K562 (cell line): Measurements from ENCODE around the gene CSKMT. TPM values are rescaled to one million over a fixed set of nuclear protein-coding genes. Genes with fewer than 3 reads are reported as not detected.

ENCODE experiments used
- CREM ChIP-seq: IDR thresholded peaks from 2 replicates; pipeline ENCODE4 v1.6.1; 2014; ENCODE audit warnings: antibody characterized with exemption, low read depth
- FOXJ3 ChIP-seq: sonication (generic); formaldehyde crosslinking; IDR thresholded peaks from 2 replicates; pipeline ENCODE4 v1.4.0; 2020; ENCODE audit warnings: mild to moderate bottlenecking, missing genetic modification reagents
- HDAC2 ChIP-seq: fragments of 450-650 bp; IDR thresholded peaks from 2 replicates; pipeline ENCODE4 v1.6.1; 2016; ENCODE audit warnings: mild to moderate bottlenecking
- POLR2G ChIP-seq: fragments of 200-400 bp; formaldehyde crosslinking; IDR thresholded peaks from 2 replicates; pipeline ENCODE4 v1.6.1; 2017; ENCODE audit warnings: low read depth, mild to moderate bottlenecking, antibody characterized with exemption, low read length, moderate library complexity
- ZC3H8 ChIP-seq: fragments of 450-650 bp; IDR thresholded peaks from 2 replicates; pipeline ENCODE4 v1.6.1; 2017
- ZNF146 ChIP-seq: IDR thresholded peaks from one replicate; pipeline ENCODE4 v1.6.1; 2018; ENCODE audit warnings: missing compliant biosample characterization; ENCODE audit not compliant: unreplicated experiment
- ZNF174 ChIP-seq: fragments of 250-450 bp; sonication (Bioruptor Pico); IDR thresholded peaks from 2 replicates; pipeline ENCODE4 v1.4.0; 2020; ENCODE audit warnings: mild to moderate bottlenecking
- ZNF274 ChIP-seq: IDR thresholded peaks from 2 replicates; pipeline ENCODE4 v1.6.1; 2011; ENCODE audit warnings: low read depth, mild to moderate bottlenecking, low read length, moderate library complexity, borderline replicate concordance
- ZNF561 ChIP-seq: fragments of 450-650 bp; formaldehyde crosslinking; conservative IDR thresholded peaks from 2 replicates; pipeline ENCODE4 v1.4.0; 2020; ENCODE audit warnings: mild to moderate bottlenecking, moderate library complexity
- ZZZ3 ChIP-seq: fragments of 450-650 bp; IDR thresholded peaks from 2 replicates; pipeline ENCODE4 v1.6.1; 2016; ENCODE audit warnings: antibody characterized with exemption, mild to moderate bottlenecking, moderate library complexity
- polyA plus RNA-seq, 8 experiments: library from polyadenylated mRNA; depleted of rRNA in 4 of 8; stranded (reverse) in 5 of 8; unstranded in 3 of 8; fragments of >200 nt; fragmentation: Nextera tagmentation in 2 of 8; fragmentation: Illumina TruSeq in 1 of 8; extraction: Ambion mirVana in 2 of 8; extraction: Trizol in 1 of 8; gene quantifications; 2 replicates each; pipeline versions ENCODE4 v1.2.1 to v1.2.3, GENCODE V29; 2011 to 2014; ENCODE audit warnings: inconsistent platforms in 1 of 8, missing spikeins in 1 of 8
- total RNA-seq, 7 experiments: library from RNA; depleted of rRNA in 6 of 7; stranded (reverse); fragments of >200 nt in 6 of 7; fragmentation: Illumina TruSeq in 2 of 7; extraction: Trizol in 2 of 7; gene quantifications; 2 replicates each; pipeline versions ENCODE4 v1.2.1 to v1.2.3, GENCODE V29; 2011 to 2021; ENCODE audit warnings: low replicate concordance in 1 of 7
- TF ChIP-seq, protein P1 (sequence below): sonication (generic); formaldehyde crosslinking; IDR thresholded peaks from 2 replicates; pipeline ENCODE4 v1.8.0; 2022; ENCODE audit warnings: missing genetic modification reagents, mild to moderate bottlenecking, borderline replicate concordance
- TF ChIP-seq, protein P2 (sequence below): fragments of 450-650 bp; IDR thresholded peaks from 2 replicates; pipeline ENCODE4 v1.6.1; 2017; ENCODE audit warnings: antibody characterized with exemption, mild to moderate bottlenecking
- TF ChIP-seq, protein P3 (sequence below), 3 experiments: fragments of 200-800 bp in 1 of 3; fragments of 250-450 bp in 1 of 3; fragments of 450-650 bp in 1 of 3; sonication (Bioruptor Pico) in 1 of 3; sonication (Bioruptor generic) in 1 of 3; formaldehyde crosslinking in 1 of 3; IDR thresholded peaks; 2 replicates each; pipeline versions ENCODE4 v1.6.1 to v1.8.0; 2016 to 2022; ENCODE audit warnings: mild to moderate bottlenecking in 2 of 3, missing genetic modification characterization in 2 of 3, missing compliant biosample characterization in 1 of 3, moderate library complexity in 1 of 3
- TF ChIP-seq, protein P4 (sequence below): fragments of 450-650 bp; IDR thresholded peaks from 2 replicates; pipeline ENCODE4 v1.6.1; 2014; ENCODE audit warnings: low read depth, mild to moderate bottlenecking, moderate library complexity, borderline replicate concordance

CSKMT gene
- total and polyA plus RNA-seq, 9 of the 15 experiments (the other 6 are each of a cell fraction or from before 2014, with no cell fraction given), result 10.3 to 108 (median 27.2) TPM

DNA sequence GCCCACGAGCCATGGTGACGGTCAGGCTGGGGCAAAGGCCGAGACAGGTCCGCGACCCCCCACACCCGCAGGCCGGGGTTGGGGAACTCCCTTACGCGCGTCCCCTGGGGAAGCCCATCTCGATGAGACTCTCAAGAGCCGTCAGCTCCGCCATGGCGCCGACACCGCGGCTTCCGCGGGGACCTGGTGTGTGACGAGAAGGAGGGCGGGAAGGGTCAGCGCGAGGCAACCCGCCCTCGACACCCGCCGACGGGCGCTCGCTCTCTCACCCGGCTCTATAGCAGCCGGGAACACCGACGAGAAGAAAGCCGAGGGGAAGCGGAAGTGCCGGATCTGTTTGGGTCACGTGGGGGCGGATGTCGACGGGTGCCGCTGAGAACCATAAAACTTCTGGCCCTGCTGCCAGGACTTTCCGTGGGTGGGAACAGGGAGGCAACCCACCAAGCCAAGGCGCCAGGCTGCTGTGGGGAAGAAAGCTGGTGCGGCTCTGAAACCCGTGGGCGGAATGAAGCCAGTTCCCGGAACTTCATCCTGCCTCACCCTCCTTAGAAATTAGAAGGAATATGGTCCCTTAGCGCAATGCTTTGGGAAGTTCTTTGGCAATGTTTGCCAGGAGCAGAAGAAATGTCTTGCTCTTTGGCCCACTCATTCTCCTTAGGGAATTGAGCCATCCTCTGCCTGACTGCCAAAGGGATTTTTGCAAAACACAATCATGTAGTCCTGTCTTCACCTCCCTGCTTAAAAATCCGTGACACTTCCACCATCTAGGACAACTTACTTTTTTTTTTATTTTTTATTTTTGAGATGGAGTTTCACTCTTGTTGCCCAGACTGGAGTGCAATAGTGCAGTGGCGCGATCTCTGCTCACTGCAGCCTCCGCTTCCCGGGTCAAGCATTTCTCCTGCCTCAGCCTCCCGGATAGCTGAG lies 13.9 kb downstream of the CSKMT start, which contains the start of gene UBXN1 (continued):
- TF ChIP-seq, protein P1, sequence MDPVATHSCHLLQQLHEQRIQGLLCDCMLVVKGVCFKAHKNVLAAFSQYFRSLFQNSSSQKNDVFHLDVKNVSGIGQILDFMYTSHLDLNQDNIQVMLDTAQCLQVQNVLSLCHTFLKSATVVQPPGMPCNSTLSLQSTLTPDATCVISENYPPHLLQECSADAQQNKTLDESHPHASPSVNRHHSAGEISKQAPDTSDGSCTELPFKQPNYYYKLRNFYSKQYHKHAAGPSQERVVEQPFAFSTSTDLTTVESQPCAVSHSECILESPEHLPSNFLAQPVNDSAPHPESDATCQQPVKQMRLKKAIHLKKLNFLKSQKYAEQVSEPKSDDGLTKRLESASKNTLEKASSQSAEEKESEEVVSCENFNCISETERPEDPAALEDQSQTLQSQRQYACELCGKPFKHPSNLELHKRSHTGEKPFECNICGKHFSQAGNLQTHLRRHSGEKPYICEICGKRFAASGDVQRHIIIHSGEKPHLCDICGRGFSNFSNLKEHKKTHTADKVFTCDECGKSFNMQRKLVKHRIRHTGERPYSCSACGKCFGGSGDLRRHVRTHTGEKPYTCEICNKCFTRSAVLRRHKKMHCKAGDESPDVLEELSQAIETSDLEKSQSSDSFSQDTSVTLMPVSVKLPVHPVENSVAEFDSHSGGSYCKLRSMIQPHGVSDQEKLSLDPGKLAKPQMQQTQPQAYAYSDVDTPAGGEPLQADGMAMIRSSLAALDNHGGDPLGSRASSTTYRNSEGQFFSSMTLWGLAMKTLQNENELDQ (CRISPR knock-in tag), result no peak
- TF ChIP-seq ZNF146 (CRISPR knock-in tag), result no peak
- TF ChIP-seq, protein P2, sequence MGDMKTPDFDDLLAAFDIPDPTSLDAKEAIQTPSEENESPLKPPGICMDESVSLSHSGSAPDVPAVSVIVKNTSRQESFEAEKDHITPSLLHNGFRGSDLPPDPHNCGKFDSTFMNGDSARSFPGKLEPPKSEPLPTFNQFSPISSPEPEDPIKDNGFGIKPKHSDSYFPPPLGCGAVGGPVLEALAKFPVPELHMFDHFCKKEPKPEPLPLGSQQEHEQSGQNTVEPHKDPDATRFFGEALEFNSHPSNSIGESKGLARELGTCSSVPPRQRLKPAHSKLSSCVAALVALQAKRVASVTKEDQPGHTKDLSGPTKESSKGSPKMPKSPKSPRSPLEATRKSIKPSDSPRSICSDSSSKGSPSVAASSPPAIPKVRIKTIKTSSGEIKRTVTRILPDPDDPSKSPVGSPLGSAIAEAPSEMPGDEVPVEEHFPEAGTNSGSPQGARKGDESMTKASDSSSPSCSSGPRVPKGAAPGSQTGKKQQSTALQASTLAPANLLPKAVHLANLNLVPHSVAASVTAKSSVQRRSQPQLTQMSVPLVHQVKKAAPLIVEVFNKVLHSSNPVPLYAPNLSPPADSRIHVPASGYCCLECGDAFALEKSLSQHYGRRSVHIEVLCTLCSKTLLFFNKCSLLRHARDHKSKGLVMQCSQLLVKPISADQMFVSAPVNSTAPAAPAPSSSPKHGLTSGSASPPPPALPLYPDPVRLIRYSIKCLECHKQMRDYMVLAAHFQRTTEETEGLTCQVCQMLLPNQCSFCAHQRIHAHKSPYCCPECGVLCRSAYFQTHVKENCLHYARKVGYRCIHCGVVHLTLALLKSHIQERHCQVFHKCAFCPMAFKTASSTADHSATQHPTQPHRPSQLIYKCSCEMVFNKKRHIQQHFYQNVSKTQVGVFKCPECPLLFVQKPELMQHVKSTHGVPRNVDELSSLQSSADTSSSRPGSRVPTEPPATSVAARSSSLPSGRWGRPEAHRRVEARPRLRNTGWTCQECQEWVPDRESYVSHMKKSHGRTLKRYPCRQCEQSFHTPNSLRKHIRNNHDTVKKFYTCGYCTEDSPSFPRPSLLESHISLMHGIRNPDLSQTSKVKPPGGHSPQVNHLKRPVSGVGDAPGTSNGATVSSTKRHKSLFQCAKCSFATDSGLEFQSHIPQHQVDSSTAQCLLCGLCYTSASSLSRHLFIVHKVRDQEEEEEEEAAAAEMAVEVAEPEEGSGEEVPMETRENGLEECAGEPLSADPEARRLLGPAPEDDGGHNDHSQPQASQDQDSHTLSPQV, result peak; percentile 73; the same call in 1 of the 2 replicates
- peak; percentile 73 for TF ChIP-seq CREM
- no peak for TF ChIP-seq ZNF174 (CRISPR knock-in tag)
- TF ChIP-seq HDAC2, result peak; percentile 46; the same call in 1 of the 2 replicates
- TF ChIP-seq ZC3H8, result no peak
- TF ChIP-seq ZZZ3, result no peak
- TF ChIP-seq, protein P3, sequence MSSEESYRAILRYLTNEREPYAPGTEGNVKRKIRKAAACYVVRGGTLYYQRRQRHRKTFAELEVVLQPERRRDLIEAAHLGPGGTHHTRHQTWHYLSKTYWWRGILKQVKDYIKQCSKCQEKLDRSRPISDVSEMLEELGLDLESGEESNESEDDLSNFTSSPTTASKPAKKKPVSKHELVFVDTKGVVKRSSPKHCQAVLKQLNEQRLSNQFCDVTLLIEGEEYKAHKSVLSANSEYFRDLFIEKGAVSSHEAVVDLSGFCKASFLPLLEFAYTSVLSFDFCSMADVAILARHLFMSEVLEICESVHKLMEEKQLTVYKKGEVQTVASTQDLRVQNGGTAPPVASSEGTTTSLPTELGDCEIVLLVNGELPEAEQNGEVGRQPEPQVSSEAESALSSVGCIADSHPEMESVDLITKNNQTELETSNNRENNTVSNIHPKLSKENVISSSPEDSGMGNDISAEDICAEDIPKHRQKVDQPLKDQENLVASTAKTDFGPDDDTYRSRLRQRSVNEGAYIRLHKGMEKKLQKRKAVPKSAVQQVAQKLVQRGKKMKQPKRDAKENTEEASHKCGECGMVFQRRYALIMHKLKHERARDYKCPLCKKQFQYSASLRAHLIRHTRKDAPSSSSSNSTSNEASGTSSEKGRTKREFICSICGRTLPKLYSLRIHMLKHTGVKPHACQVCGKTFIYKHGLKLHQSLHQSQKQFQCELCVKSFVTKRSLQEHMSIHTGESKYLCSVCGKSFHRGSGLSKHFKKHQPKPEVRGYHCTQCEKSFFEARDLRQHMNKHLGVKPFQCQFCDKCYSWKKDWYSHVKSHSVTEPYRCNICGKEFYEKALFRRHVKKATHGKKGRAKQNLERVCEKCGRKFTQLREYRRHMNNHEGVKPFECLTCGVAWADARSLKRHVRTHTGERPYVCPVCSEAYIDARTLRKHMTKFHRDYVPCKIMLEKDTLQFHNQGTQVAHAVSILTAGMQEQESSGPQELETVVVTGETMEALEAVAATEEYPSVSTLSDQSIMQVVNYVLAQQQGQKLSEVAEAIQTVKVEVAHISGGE (CRISPR knock-in tag; IDR thresholded peaks at IDR 0.05), result peak; percentile 47 to 95 (median 63); a peak in 4 of 6 replicates
- peak; percentile 94 for TF ChIP-seq POLR2G
- TF ChIP-seq FOXJ3 (CRISPR knock-in tag), result no peak
- TF ChIP-seq, protein P4, sequence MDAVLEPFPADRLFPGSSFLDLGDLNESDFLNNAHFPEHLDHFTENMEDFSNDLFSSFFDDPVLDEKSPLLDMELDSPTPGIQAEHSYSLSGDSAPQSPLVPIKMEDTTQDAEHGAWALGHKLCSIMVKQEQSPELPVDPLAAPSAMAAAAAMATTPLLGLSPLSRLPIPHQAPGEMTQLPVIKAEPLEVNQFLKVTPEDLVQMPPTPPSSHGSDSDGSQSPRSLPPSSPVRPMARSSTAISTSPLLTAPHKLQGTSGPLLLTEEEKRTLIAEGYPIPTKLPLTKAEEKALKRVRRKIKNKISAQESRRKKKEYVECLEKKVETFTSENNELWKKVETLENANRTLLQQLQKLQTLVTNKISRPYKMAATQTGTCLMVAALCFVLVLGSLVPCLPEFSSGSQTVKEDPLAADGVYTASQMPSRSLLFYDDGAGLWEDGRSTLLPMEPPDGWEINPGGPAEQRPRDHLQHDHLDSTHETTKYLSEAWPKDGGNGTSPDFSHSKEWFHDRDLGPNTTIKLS, result 0 out of 2 replicates have a peak, but pooled peaks have one; percentile 37
- TF ChIP-seq ZNF561 (CRISPR knock-in tag), result no peak
- no peak for TF ChIP-seq ZNF274
